HepG2 (cell line): ENCODE results near the gene DCUN1D4. TPM values are rescaled to one million over a fixed set of nuclear protein-coding genes. Genes with fewer than 3 reads are reported as not detected.
A peak's percentile ranks its signal among the peaks of the same experiment; 100 is the strongest.

Source experiments
- AKAP8 ChIP-seq: sonication (generic); formaldehyde crosslinking; IDR thresholded peaks from 2 replicates; pipeline ENCODE4 v1.5.1; 2020; ENCODE audit warnings: mild to moderate bottlenecking, missing genetic modification reagents
- BHLHE40 ChIP-seq: IDR thresholded peaks from 2 replicates; pipeline ENCODE4 v1.6.1; 2011; ENCODE audit warnings: low read length, improper control_type of control experiment
- CREB1 ChIP-seq, 2 experiments: fragments of 450-650 bp in 1 of 2; IDR thresholded peaks; 2 replicates each; pipeline ENCODE4 v1.6.1; 2016 to 2017; ENCODE audit warnings: control low read depth in 1 of 2, mild to moderate bottlenecking in 1 of 2, missing compliant biosample characterization in 1 of 2, missing genetic modification characterization in 1 of 2
- FOXM1 ChIP-seq: sonication (generic); formaldehyde crosslinking; IDR thresholded peaks from 2 replicates; pipeline ENCODE4 v1.5.0; 2020; ENCODE audit warnings: missing genetic modification reagents
- IRX3 ChIP-seq: sonication (generic); formaldehyde crosslinking; IDR thresholded peaks from 2 replicates; pipeline ENCODE4 v1.8.1; 2023; ENCODE audit warnings: mild to moderate bottlenecking, low read depth, missing genetic modification reagents, borderline replicate concordance
- KMT2B ChIP-seq: IDR thresholded peaks from 2 replicates; pipeline ENCODE4 v1.6.1; 2016; ENCODE audit warnings: missing genetic modification reagents, missing compliant biosample characterization
- MBNL3 ChIP-seq: fragments of 250-450 bp; sonication (Bioruptor Pico); conservative IDR thresholded peaks from 2 replicates; pipeline ENCODE4 v1.8.0; 2022; ENCODE audit warnings: mild to moderate bottlenecking, inconsistent platforms
- MED8 ChIP-seq: sonication (generic); formaldehyde crosslinking; IDR thresholded peaks from 2 replicates; pipeline ENCODE4 v1.8.1; 2023; ENCODE audit warnings: mild to moderate bottlenecking, missing genetic modification reagents; ENCODE audit not compliant: insufficient replicate concordance
- NAIF1 ChIP-seq: sonication (generic); formaldehyde crosslinking; IDR thresholded peaks from 2 replicates; pipeline ENCODE4 v1.5.0; 2020; ENCODE audit warnings: mild to moderate bottlenecking, missing genetic modification reagents, borderline replicate concordance
- PAF1 ChIP-seq: IDR thresholded peaks from 2 replicates; pipeline ENCODE4 v1.6.1; 2016; ENCODE audit warnings: missing genetic modification reagents, missing compliant biosample characterization
- ZFP36 ChIP-seq: fragments of 150-350 bp; IDR thresholded peaks from 2 replicates; pipeline ENCODE4 v1.6.1; 2018; ENCODE audit warnings: borderline replicate concordance, low read length, low read depth; ENCODE audit not compliant: partially characterized antibody
- ZNF101 ChIP-seq: sonication (generic); formaldehyde crosslinking; IDR thresholded peaks from 2 replicates; pipeline ENCODE4 v1.4.0; 2020; ENCODE audit warnings: mild to moderate bottlenecking, low read depth, missing genetic modification reagents, borderline replicate concordance
- ZNF253 ChIP-seq: sonication (generic); formaldehyde crosslinking; IDR thresholded peaks from 2 replicates; pipeline ENCODE4 v1.8.0; 2022; ENCODE audit warnings: mild to moderate bottlenecking, missing genetic modification reagents, borderline replicate concordance
- ZNF34 ChIP-seq: sonication (generic); formaldehyde crosslinking; IDR thresholded peaks from 2 replicates; pipeline ENCODE4 v1.4.0; 2020; ENCODE audit warnings: mild to moderate bottlenecking, missing genetic modification reagents, borderline replicate concordance
- polyA plus RNA-seq, 8 experiments: library from polyadenylated mRNA; depleted of rRNA in 3 of 8; stranded (reverse) in 7 of 8; unstranded in 1 of 8; fragments of >200 nt; fragmentation: Illumina TruSeq in 4 of 8; extraction: Trizol in 4 of 8; gene quantifications; 2 replicates each; pipeline versions ENCODE4 v1.2.1 to v1.2.3, GENCODE V29; 2011 to 2016; ENCODE audit warnings: low read depth in 4 of 8, missing spikeins in 1 of 8, mixed read lengths in 1 of 8; ENCODE audit not compliant: insufficient read depth in 1 of 8
- total RNA-seq, 5 experiments: library from RNA; depleted of rRNA; stranded (reverse); fragments of >200 nt; fragmentation: Illumina TruSeq; extraction: Trizol; gene quantifications; 2 replicates each; pipeline ENCODE4 v1.2.3, GENCODE V29; 2016; ENCODE audit warnings: low read depth in 1 of 5
- TF ChIP-seq, protein P1 (sequence below): sonication (generic); formaldehyde crosslinking; IDR thresholded peaks from 2 replicates; pipeline ENCODE4 v1.9.0; 2021; ENCODE audit warnings: mild to moderate bottlenecking, missing genetic modification reagents
- TF ChIP-seq, protein P2 (sequence below): sonication (generic); formaldehyde crosslinking; IDR thresholded peaks from 2 replicates; pipeline ENCODE4 v1.4.0; 2020; ENCODE audit warnings: missing genetic modification reagents, low read depth, mild to moderate bottlenecking, borderline replicate concordance
- TF ChIP-seq, protein P3 (sequence below): sonication (generic); formaldehyde crosslinking; IDR thresholded peaks from 2 replicates; pipeline ENCODE4 v1.4.0; 2020; ENCODE audit warnings: missing genetic modification reagents

DCUN1D4 gene
- total and polyA plus RNA-seq, 2 of the 13 experiments (the other 11 are each of a cell fraction or from before 2014, with no cell fraction given) = 27.9 to 44.4 TPM

DNA sequence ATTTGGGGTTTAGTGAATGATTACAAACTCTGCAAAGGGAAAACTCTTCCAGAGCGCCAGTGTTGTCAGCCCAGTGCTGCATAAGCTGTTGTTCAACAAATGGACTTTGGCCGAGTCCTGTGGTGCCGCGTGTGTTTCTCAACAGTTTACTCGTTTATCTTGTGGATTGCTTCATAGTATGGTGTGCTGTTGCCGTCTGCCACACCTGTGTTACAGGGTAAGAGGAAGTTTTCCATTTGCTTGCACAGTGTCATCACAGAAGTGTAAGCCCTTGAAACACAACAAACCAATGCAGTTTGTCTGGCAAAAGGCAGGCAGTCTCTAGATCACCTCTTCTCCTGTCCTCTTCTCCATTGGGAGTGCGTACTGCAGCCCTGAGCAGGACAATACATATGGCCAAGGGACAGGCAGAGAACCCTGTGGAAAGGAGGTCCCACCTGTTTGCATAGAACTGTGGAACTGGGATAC, 66.3 kb downstream of the DCUN1D4 start (continued):
- TF ChIP-seq IRX3 = 0 out of 2 replicates have a peak, but pooled peaks have one; percentile 37
- TF ChIP-seq, protein P1, sequence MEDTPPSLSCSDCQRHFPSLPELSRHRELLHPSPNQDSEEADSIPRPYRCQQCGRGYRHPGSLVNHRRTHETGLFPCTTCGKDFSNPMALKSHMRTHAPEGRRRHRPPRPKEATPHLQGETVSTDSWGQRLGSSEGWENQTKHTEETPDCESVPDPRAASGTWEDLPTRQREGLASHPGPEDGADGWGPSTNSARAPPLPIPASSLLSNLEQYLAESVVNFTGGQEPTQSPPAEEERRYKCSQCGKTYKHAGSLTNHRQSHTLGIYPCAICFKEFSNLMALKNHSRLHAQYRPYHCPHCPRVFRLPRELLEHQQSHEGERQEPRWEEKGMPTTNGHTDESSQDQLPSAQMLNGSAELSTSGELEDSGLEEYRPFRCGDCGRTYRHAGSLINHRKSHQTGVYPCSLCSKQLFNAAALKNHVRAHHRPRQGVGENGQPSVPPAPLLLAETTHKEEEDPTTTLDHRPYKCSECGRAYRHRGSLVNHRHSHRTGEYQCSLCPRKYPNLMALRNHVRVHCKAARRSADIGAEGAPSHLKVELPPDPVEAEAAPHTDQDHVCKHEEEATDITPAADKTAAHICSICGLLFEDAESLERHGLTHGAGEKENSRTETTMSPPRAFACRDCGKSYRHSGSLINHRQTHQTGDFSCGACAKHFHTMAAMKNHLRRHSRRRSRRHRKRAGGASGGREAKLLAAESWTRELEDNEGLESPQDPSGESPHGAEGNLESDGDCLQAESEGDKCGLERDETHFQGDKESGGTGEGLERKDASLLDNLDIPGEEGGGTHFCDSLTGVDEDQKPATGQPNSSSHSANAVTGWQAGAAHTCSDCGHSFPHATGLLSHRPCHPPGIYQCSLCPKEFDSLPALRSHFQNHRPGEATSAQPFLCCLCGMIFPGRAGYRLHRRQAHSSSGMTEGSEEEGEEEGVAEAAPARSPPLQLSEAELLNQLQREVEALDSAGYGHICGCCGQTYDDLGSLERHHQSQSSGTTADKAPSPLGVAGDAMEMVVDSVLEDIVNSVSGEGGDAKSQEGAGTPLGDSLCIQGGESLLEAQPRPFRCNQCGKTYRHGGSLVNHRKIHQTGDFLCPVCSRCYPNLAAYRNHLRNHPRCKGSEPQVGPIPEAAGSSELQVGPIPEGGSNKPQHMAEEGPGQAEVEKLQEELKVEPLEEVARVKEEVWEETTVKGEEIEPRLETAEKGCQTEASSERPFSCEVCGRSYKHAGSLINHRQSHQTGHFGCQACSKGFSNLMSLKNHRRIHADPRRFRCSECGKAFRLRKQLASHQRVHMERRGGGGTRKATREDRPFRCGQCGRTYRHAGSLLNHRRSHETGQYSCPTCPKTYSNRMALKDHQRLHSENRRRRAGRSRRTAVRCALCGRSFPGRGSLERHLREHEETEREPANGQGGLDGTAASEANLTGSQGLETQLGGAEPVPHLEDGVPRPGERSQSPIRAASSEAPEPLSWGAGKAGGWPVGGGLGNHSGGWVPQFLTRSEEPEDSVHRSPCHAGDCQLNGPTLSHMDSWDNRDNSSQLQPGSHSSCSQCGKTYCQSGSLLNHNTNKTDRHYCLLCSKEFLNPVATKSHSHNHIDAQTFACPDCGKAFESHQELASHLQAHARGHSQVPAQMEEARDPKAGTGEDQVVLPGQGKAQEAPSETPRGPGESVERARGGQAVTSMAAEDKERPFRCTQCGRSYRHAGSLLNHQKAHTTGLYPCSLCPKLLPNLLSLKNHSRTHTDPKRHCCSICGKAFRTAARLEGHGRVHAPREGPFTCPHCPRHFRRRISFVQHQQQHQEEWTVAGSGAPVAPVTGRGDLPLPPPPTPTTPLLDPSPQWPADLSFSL (CRISPR knock-in tag) = peak; percentile 99
- peak; percentile 71 for TF ChIP-seq CREB1 (IDR thresholded peaks at IDR 0.05)
- TF ChIP-seq CREB1 (CRISPR knock-in tag; IDR thresholded peaks at IDR 0.05) = peak; percentile 78
- TF ChIP-seq ZFP36 = no peak
- TF ChIP-seq, protein P2, sequence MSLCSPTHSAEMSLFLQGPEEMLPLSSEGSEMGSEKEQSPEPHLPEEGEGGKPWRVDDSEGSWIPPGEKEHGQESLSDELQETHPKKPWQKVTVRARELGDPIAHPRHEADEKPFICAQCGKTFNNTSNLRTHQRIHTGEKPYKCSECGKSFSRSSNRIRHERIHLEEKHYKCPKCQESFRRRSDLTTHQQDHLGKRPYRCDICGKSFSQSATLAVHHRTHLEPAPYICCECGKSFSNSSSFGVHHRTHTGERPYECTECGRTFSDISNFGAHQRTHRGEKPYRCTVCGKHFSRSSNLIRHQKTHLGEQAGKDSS = peak; percentile 92; the same call in 1 of the 2 replicates
- TF ChIP-seq FOXM1 (CRISPR knock-in tag) = no peak
- no peak for TF ChIP-seq MBNL3
- TF ChIP-seq NAIF1 = 0 out of 2 replicates have a peak, but pooled peaks have one; percentile 13
- no peak for TF ChIP-seq MED8 (CRISPR knock-in tag)
- TF ChIP-seq PAF1 (CRISPR knock-in tag) = 0 out of 2 replicates have a peak, but pooled peaks have one; percentile 52
- peak; percentile 88; the same call in 1 of the 2 replicates for TF ChIP-seq ZNF34 (CRISPR knock-in tag)
- peak; percentile 69; the same call in 1 of the 2 replicates for TF ChIP-seq AKAP8
- TF ChIP-seq BHLHE40 = peak; percentile 81
- peak; percentile 78 for TF ChIP-seq KMT2B (CRISPR knock-in tag)
- TF ChIP-seq, protein P3, sequence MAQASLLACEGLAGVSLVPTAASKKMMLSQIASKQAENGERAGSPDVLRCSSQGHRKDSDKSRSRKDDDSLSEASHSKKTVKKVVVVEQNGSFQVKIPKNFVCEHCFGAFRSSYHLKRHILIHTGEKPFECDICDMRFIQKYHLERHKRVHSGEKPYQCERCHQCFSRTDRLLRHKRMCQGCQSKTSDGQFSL (CRISPR knock-in tag) = no peak
- 0 out of 2 replicates have a peak, but pooled peaks have one; percentile 40 for TF ChIP-seq ZNF253 (CRISPR knock-in tag)
- peak; percentile 50; the same call in 1 of the 2 replicates for TF ChIP-seq ZNF101 (CRISPR knock-in tag)
